Liver (tissue), 3 donors: ENCODE results near the gene DBH.

Source experiments
- JUND ChIP-seq, 2 donors: IDR thresholded peaks; 2 replicates each; pipeline ENCODE4 v1.6.1; 2016; ENCODE audit warnings: antibody characterized with exemption in 2 of 2
- NR2F2 ChIP-seq: IDR thresholded peaks from 2 replicates; pipeline ENCODE4 v1.6.1; 2016; ENCODE audit warnings: antibody characterized with exemption
- RAD21 ChIP-seq, 2 donors: IDR thresholded peaks; 2 replicates each; pipeline ENCODE4 v1.6.1; 2016; ENCODE audit warnings: antibody characterized with exemption in 2 of 2, mild to moderate bottlenecking in 2 of 2
- RXRA ChIP-seq, 2 donors: IDR thresholded peaks; 2 replicates each; pipeline ENCODE4 v1.6.1; 2017 to 2018; ENCODE audit warnings: antibody characterized with exemption in 2 of 2, mild to moderate bottlenecking in 1 of 2
- TAF1 ChIP-seq: conservative IDR thresholded peaks from 2 replicates; pipeline ENCODE4 v1.6.1; 2016; ENCODE audit warnings: antibody characterized with exemption, mild to moderate bottlenecking
- TF ChIP-seq, protein P1 (sequence below): fragments of 150-350 bp; IDR thresholded peaks from 2 replicates; pipeline ENCODE4 v1.5.1; 2017; ENCODE audit warnings: improper control_type of control experiment, low read depth, low read length; ENCODE audit not compliant: missing input control
- TF ChIP-seq, protein P2 (sequence below): IDR thresholded peaks from 2 replicates; pipeline ENCODE4 v1.6.1; 2016; ENCODE audit warnings: antibody characterized with exemption
- TF ChIP-seq, protein P3 (sequence below): IDR thresholded peaks from 2 replicates; pipeline ENCODE4 v1.6.1; 2016; ENCODE audit warnings: antibody characterized with exemption
- donor health status: healthy.
- donor health status: healthy.

DNA sequence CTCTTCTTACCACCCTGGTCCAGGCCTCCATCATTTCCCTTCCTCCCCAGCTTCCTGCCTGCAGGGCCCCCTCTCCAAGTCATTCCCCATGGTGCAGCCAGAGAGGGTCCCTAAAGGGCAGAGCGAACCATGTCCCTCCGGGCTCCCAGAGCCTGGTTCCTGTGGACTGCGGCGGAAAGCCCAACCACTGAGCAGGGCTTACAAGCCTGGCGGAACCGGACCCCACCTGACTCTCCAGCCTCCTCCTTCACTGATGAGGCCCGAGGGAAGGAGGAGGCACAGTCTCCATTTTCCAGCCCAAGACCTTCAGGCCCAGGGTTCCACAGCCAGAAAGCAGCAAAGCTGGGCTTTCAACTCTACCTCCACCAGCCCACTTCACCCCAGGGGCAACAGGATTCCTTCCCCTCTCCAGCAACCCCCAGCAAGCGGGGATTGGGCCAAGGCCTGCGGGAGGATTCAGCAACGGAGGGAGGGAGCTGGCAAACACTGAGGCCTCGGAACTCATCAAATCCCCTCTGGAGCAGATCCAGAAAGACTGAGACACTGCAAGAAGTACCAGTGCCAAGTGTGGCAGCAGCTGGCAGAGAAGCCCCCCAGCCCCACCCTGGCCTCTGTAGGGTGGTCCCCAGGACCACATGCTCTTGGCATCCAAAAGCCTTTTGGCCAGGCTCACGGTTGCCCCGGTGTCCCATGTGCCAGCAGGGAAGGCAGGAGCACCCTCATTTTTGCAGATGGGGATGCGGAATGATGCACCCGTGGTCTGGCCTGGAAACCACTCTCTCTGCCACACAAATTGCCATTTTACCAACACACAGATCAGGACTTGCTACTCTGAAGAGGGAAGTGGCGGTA, 30.1 kb upstream of the DBH start:
- TF ChIP-seq, protein P1, sequence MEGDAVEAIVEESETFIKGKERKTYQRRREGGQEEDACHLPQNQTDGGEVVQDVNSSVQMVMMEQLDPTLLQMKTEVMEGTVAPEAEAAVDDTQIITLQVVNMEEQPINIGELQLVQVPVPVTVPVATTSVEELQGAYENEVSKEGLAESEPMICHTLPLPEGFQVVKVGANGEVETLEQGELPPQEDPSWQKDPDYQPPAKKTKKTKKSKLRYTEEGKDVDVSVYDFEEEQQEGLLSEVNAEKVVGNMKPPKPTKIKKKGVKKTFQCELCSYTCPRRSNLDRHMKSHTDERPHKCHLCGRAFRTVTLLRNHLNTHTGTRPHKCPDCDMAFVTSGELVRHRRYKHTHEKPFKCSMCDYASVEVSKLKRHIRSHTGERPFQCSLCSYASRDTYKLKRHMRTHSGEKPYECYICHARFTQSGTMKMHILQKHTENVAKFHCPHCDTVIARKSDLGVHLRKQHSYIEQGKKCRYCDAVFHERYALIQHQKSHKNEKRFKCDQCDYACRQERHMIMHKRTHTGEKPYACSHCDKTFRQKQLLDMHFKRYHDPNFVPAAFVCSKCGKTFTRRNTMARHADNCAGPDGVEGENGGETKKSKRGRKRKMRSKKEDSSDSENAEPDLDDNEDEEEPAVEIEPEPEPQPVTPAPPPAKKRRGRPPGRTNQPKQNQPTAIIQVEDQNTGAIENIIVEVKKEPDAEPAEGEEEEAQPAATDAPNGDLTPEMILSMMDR: no peak
- TF ChIP-seq JUND (IDR thresholded peaks at IDR 0.05) (no peak), NR2F2 (no peak), RAD21 (IDR thresholded peaks at IDR 0.05) (no peak), RXRA (IDR thresholded peaks at IDR 0.05) (no peak), TAF1 (no peak)
- TF ChIP-seq, protein P2, sequence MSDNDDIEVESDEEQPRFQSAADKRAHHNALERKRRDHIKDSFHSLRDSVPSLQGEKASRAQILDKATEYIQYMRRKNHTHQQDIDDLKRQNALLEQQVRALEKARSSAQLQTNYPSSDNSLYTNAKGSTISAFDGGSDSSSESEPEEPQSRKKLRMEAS: no peak
- TF ChIP-seq, protein P3, sequence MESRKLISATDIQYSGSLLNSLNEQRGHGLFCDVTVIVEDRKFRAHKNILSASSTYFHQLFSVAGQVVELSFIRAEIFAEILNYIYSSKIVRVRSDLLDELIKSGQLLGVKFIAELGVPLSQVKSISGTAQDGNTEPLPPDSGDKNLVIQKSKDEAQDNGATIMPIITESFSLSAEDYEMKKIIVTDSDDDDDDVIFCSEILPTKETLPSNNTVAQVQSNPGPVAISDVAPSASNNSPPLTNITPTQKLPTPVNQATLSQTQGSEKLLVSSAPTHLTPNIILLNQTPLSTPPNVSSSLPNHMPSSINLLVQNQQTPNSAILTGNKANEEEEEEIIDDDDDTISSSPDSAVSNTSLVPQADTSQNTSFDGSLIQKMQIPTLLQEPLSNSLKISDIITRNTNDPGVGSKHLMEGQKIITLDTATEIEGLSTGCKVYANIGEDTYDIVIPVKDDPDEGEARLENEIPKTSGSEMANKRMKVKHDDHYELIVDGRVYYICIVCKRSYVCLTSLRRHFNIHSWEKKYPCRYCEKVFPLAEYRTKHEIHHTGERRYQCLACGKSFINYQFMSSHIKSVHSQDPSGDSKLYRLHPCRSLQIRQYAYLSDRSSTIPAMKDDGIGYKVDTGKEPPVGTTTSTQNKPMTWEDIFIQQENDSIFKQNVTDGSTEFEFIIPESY: no peak
